ENCODE data around the gene GAS6.

Gene GAS6

DNA sequence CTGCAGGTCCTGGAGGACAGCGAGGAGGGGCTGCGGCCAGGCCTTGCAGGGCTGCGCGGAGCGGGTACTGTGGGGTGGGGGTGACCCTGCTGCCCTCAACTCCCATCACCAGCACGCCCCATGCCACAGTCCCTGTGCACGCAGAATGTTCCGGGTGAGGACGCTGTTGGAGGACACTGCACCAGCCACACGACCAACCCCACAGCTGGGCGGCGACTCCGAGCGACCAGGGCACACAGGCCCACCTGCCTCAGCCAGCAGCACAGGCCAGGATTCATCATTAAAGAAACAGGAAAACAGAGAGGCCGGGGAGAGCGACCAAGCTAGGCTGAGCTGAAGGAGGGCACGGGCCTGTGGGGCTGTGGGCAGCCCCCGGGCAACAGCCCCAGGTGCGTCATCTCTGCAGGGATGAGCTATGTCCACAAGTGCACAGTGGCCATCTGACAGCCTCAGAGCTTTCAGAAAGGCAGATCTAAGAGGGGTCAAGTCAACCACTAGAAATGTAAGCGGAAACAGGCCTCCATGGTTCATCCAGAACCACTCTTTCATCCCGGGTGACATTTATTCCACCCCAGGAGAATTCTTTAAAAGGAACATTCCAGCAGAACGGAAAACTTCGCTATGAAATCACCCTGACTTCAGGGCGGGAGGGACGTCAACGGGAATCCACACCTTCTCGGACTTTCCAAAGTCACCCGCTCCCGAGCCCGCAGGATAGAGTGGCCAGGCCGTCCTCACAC, 1.5 kb downstream of the GAS6 start:
- FAIRE-seq: no peak
- TF ChIP-seq SPI1 (IDR thresholded peaks at IDR 0.05; ENCODE audit: low read depth, low read length) (no peak), POLR2A (IDR thresholded peaks at IDR 0.05; ENCODE audit: low read depth, low read length) (no peak), POLR2AphosphoS5 (IDR thresholded peaks at IDR 0.05; ENCODE audit: low read depth, low read length) (no peak), PAX5 (IDR thresholded peaks at IDR 0.05; ENCODE audit: insufficient read depth, low read length, severe bottlenecking) (no peak), TAF1 (IDR thresholded peaks at IDR 0.05; ENCODE audit: low read depth, low read length) (no peak), POU2F2 (IDR thresholded peaks at IDR 0.05; ENCODE audit: low read depth, low read length) (no peak)
- no peak for DNase-seq (ENCODE audit: insufficient read length, low spot score)

- no peak for TF ChIP-seq POLR2AphosphoS5 (IDR thresholded peaks at IDR 0.05; ENCODE audit: low read depth, low read length)
- DNase-seq (ENCODE audit: insufficient read length, low spot score) (no peak), FAIRE-seq (no peak)
These were observed 2.3 kb downstream of the GAS6 start for GRCh38 chr13:113861433-113862030.

- DNase-seq (ENCODE audit: insufficient read length, low spot score) (no peak), FAIRE-seq (no peak)
- no peak for TF ChIP-seq POLR2A (IDR thresholded peaks at IDR 0.05; ENCODE audit: low read depth, low read length)
These were observed 3.0 kb downstream of the GAS6 start for GRCh38 chr13:113860665-113861432.

DNA sequence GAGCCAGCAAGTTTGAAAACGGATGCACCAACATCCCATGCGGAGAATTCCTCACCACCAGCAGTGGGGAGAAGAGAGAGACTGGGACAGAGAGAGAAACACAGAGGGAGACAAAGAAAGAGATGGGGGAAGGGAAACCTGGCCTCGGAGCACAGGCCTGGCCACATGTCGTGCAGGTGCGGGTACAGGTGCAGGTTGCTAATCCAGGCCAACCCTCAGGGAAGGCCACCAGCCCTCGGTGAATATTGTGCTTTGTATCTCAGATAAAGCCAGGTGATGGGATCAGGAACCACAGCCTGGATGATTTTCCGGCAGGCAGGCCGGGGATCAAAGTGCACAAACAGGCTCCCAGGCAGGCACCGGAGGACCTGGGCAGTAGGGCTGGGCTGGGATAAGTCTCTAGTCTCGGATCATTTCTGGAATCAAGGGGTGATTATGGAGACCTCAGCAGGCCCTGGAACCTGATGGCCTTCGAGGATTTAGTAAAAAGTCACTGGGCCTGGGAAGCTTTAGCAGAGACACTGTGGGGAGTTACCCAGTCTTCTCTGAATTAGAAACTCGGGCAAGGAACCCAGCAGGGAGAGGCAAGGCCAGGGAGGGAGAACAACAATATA, 3.7 kb downstream of the GAS6 start:
- no peak for TF ChIP-seq TAF1 (IDR thresholded peaks at IDR 0.05; ENCODE audit: low read depth, low read length)
- DNase-seq (ENCODE audit: insufficient read length, low spot score): no peak
- no peak for FAIRE-seq

DNA sequence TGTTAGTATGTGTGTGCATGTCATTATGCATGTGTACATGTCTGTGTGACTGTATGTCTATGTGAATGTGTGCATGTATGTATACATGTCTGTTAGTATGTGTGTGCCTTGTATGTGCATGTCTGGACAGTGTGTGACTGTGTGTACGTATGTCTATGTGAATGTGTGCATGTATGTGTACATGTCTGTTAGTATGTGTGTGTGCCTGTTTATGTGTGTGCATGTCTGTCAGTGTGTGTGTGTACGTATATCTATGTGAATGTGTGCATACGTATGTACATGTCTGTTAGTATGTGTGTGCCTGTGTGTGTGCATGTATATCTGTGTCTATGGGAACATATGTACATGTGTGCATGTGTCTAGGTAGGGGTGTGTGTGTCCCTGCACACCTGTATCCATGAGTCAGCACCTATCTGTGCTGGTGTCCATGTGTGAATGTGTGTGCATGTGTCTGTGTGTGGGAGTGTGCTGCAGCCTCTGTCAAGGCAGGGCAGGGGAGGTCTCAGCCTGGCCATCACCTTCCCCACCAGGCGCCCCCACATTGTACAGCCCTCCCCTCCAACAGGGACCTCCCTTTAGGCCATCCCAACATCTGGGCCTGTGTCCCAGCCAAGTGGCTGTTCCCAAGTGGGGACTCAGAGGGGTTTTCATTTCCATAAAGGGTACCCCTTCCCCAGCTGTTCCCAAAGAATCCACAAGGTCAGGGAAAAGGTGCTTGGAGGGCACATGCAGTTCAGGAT, 4.4 kb downstream of the GAS6 start:
- TF ChIP-seq POLR2A (IDR thresholded peaks at IDR 0.05; ENCODE audit: low read depth, low read length) (no peak), TAF1 (IDR thresholded peaks at IDR 0.05; ENCODE audit: low read depth, low read length) (no peak), POU2F2 (IDR thresholded peaks at IDR 0.05; ENCODE audit: low read depth, low read length) (no peak), SPI1 (IDR thresholded peaks at IDR 0.05; ENCODE audit: low read depth, low read length) (no peak), PAX5 (IDR thresholded peaks at IDR 0.05; ENCODE audit: insufficient read depth, low read length, severe bottlenecking) (no peak), POLR2AphosphoS5 (IDR thresholded peaks at IDR 0.05; ENCODE audit: low read depth, low read length) (no peak)
- FAIRE-seq: no peak
- DNase-seq (ENCODE audit: insufficient read length, low spot score): no peak

DNA sequence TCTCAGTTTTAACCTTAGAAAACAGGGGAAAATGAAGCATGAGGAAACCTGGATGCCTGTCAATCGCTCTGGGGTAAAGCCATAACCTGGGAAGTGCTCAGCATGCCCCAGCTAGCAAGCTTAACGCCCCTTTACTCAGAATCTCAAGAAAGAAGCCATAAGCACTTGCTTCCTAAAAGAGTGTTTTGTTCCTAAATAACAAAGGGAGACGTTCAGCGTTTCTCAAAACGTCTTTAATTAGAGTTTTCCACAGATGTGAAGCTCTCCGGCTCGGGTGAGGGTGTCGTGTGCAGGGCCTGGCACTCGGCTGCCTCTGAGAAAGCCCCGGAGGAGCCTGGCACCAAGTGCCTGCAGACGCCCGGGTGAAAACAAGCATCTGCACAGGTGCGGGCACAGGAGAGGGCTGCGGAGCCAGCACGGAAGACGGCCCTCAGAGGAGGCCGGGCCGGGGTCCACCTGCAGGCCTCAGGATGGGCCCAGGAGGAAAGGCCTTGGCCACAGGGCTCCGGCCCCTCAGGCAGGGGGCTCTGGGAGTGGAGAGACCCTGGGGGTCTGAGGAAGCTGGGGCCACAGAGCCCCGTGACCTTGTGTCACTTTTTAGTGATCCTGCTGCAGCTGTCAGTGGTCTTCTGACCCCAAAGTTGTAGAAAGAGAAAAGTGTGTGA, 6.2 kb downstream of the GAS6 start:
- TF ChIP-seq SPI1 (IDR thresholded peaks at IDR 0.05; ENCODE audit: low read depth, low read length) (no peak), POLR2AphosphoS5 (IDR thresholded peaks at IDR 0.05; ENCODE audit: low read depth, low read length) (no peak), PAX5 (IDR thresholded peaks at IDR 0.05; ENCODE audit: insufficient read depth, low read length, severe bottlenecking) (no peak), TAF1 (IDR thresholded peaks at IDR 0.05; ENCODE audit: low read depth, low read length) (no peak), POU2F2 (IDR thresholded peaks at IDR 0.05; ENCODE audit: low read depth, low read length) (no peak), POLR2A (IDR thresholded peaks at IDR 0.05; ENCODE audit: low read depth, low read length) (no peak)
- DNase-seq (ENCODE audit: insufficient read length, low spot score) (no peak), FAIRE-seq (no peak)

GRCh38 chr13:113856716-113857065, 7.2 kb downstream of the GAS6 start:
- TF ChIP-seq PAX5 (IDR thresholded peaks at IDR 0.05; ENCODE audit: insufficient read depth, low read length, severe bottlenecking): no peak
- no peak for TF ChIP-seq POLR2A (IDR thresholded peaks at IDR 0.05; ENCODE audit: low read depth, low read length)
- no peak for TF ChIP-seq POU2F2 (IDR thresholded peaks at IDR 0.05; ENCODE audit: low read depth, low read length)
- TF ChIP-seq TAF1 (IDR thresholded peaks at IDR 0.05; ENCODE audit: low read depth, low read length): no peak
- TF ChIP-seq POLR2AphosphoS5 (IDR thresholded peaks at IDR 0.05; ENCODE audit: low read depth, low read length): no peak
- TF ChIP-seq SPI1 (IDR thresholded peaks at IDR 0.05; ENCODE audit: low read depth, low read length): no peak
- FAIRE-seq: no peak
- no peak for DNase-seq (ENCODE audit: insufficient read length, low spot score)

- no peak for DNase-seq (ENCODE audit: insufficient read length, low spot score)
- no peak for FAIRE-seq
- TF ChIP-seq PAX5 (IDR thresholded peaks at IDR 0.05; ENCODE audit: insufficient read depth, low read length, severe bottlenecking) (no peak), TAF1 (IDR thresholded peaks at IDR 0.05; ENCODE audit: low read depth, low read length) (no peak), POLR2AphosphoS5 (IDR thresholded peaks at IDR 0.05; ENCODE audit: low read depth, low read length) (no peak), POU2F2 (IDR thresholded peaks at IDR 0.05; ENCODE audit: low read depth, low read length) (no peak), SPI1 (IDR thresholded peaks at IDR 0.05; ENCODE audit: low read depth, low read length) (no peak), POLR2A (IDR thresholded peaks at IDR 0.05; ENCODE audit: low read depth, low read length) (no peak)
These were observed 7.8 kb downstream of the GAS6 start for GRCh38 chr13:113855931-113856715.
